ENCODE results near the gene IFNGR2. TPM values are rescaled to one million over a fixed set of nuclear protein-coding genes. Genes with fewer than 3 reads are reported as not detected.

The IFNGR2 gene
- total RNA-seq, 1 donor from 2014 or later: 58.3 TPM

DNA sequence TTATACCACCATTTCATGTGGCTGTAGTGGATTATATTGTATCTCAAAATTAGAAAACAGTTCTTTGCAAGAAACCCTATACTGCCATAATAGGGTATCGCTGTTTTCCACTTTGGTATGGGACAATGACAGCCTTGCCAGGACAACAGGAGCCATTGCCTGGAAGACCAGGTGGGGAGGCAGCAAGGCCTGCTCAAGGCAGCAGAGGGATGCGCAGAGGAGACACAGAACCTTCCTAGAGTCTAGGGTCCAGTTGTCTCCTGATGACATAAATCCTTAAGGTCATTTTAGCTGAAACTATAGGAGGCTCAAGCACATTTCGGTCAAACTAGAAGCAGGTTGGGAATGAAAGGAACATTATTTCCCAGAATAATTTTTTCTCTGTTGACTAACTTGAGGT, 27.6 kb downstream of the IFNGR2 start:
- peaks cover 4% of the 10 kb centered on the region for H3K9me3 Mint-ChIP-seq (ENCODE audit: low read depth)
- no peak overlapping the region for H3K27ac Mint-ChIP-seq (ENCODE audit: unreplicated experiment)
- H3K4me3 Mint-ChIP-seq (ENCODE audit: unreplicated experiment): no peak overlapping the region
- no peak for DNase-seq (ENCODE audit: low spot score)
- TF ChIP-seq, protein P1, sequence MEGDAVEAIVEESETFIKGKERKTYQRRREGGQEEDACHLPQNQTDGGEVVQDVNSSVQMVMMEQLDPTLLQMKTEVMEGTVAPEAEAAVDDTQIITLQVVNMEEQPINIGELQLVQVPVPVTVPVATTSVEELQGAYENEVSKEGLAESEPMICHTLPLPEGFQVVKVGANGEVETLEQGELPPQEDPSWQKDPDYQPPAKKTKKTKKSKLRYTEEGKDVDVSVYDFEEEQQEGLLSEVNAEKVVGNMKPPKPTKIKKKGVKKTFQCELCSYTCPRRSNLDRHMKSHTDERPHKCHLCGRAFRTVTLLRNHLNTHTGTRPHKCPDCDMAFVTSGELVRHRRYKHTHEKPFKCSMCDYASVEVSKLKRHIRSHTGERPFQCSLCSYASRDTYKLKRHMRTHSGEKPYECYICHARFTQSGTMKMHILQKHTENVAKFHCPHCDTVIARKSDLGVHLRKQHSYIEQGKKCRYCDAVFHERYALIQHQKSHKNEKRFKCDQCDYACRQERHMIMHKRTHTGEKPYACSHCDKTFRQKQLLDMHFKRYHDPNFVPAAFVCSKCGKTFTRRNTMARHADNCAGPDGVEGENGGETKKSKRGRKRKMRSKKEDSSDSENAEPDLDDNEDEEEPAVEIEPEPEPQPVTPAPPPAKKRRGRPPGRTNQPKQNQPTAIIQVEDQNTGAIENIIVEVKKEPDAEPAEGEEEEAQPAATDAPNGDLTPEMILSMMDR (IDR thresholded peaks at IDR 0.05): no peak
- H3K36me3 Mint-ChIP-seq (ENCODE audit: low read depth): peaks cover 41% of the 10 kb centered on the region
- peaks cover 41% of the 10 kb centered on the region for H3K4me1 Mint-ChIP-seq (ENCODE audit: low read depth)
- no peaks in the 10 kb centered on the region for H3K27me3 Mint-ChIP-seq (ENCODE audit: low read depth)

DNA sequence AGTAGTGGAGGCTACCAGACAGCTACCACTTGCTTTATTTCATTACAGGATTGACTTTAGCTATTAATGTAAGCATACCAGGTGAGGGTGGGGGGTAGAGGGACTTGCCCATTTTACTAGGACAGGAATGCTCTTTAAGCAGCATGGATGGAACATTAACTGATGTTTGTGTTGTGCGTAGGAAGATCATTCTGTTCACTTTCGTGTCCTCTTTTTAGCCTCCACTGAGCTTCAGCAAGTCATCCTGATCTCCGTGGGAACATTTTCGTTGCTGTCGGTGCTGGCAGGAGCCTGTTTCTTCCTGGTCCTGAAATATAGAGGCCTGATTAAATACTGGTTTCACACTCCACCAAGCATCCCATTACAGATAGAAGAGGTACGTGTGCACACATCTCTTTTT, 29.3 kb downstream of the IFNGR2 start:
- no peak overlapping the region for H3K4me3 Mint-ChIP-seq (ENCODE audit: unreplicated experiment)
- TF ChIP-seq, protein P1 (IDR thresholded peaks at IDR 0.05): no peak
- no peaks in the 10 kb centered on the region for H3K27me3 Mint-ChIP-seq (ENCODE audit: low read depth)
- peaks cover 4% of the 10 kb centered on the region for H3K9me3 Mint-ChIP-seq (ENCODE audit: low read depth)
- peaks cover 41% of the 10 kb centered on the region for H3K4me1 Mint-ChIP-seq (ENCODE audit: low read depth)
- no peak overlapping the region for H3K27ac Mint-ChIP-seq (ENCODE audit: unreplicated experiment)
- DNase-seq (ENCODE audit: low spot score): no peak
- peaks cover 42% of the 10 kb centered on the region for H3K36me3 Mint-ChIP-seq (ENCODE audit: low read depth)

DNA sequence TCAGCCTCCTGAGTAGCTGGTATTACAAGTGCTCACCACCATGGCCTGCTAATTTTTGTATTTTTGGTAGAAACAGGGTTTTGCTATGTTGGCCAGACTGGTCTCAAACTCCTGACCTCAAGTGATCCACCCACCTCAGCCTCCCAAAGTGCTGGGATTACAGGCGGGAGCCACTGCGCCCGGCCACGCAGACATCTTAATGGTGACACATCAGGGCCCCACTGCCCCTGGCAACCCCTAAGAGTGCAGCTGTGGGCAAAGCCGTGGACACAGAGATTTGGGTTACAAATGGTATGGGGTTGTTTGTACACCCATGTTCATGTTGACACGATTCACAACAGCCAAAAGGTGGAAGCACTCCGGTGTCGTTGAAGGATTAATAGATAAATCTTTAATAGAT, 29.8 kb downstream of the IFNGR2 start:
- DNase-seq (ENCODE audit: low spot score): no peak
- H3K27ac Mint-ChIP-seq (ENCODE audit: unreplicated experiment): peak overlapping the region; percentile 93
- H3K9me3 Mint-ChIP-seq (ENCODE audit: low read depth): peaks cover 4% of the 10 kb centered on the region
- peaks cover 38% of the 10 kb centered on the region for H3K36me3 Mint-ChIP-seq (ENCODE audit: low read depth)
- no peaks in the 10 kb centered on the region for H3K27me3 Mint-ChIP-seq (ENCODE audit: low read depth)
- H3K4me3 Mint-ChIP-seq (ENCODE audit: unreplicated experiment): no peak overlapping the region
- TF ChIP-seq, protein P1 (IDR thresholded peaks at IDR 0.05): no peak
- peaks cover 41% of the 10 kb centered on the region for H3K4me1 Mint-ChIP-seq (ENCODE audit: low read depth)

DNA sequence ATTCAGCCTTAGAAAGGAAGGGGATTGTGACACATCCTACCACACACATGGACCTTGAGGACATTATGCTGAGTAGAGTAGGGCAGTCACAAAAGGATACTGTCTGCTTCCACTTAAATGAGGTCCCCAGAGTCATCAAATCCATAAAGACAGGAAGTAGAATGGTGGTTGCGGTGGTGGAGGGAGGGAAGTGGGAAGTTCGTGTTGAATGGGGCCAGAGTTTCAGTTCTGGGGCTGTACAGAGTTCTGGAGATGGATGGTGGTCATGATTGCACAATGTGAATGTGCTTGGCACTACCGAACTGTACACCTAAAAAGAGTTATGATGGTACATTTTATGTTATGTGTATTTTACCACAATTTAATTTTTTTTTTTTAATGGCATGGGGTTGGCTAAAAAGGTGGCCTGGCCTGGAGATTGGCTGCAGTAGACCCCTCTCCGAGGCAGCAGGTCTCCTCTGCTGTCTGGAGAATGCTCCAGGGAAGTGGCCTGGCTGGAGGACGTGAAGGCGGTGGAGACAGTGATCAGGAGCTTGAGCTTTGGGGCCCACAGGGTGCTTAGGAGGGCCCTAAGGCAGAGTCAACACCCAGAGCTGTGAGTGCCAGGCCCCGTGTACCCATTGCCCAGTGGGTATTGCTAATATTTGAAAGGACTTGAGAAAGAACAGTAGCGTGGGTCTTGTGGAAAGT, 30.4 kb downstream of the IFNGR2 start:
- H3K4me1 Mint-ChIP-seq (ENCODE audit: low read depth): peaks cover 39% of the 10 kb centered on the region
- peaks cover 2% of the 10 kb centered on the region for H3K9me3 Mint-ChIP-seq (ENCODE audit: low read depth)
- H3K27ac Mint-ChIP-seq (ENCODE audit: unreplicated experiment): peak overlapping the region; percentile 93
- H3K36me3 Mint-ChIP-seq (ENCODE audit: low read depth): peaks cover 37% of the 10 kb centered on the region
- H3K27me3 Mint-ChIP-seq (ENCODE audit: low read depth): no peaks in the 10 kb centered on the region
- no peak overlapping the region for H3K4me3 Mint-ChIP-seq (ENCODE audit: unreplicated experiment)
- TF ChIP-seq, protein P1 (IDR thresholded peaks at IDR 0.05): no peak
- no peak for DNase-seq (ENCODE audit: low spot score)

DNA sequence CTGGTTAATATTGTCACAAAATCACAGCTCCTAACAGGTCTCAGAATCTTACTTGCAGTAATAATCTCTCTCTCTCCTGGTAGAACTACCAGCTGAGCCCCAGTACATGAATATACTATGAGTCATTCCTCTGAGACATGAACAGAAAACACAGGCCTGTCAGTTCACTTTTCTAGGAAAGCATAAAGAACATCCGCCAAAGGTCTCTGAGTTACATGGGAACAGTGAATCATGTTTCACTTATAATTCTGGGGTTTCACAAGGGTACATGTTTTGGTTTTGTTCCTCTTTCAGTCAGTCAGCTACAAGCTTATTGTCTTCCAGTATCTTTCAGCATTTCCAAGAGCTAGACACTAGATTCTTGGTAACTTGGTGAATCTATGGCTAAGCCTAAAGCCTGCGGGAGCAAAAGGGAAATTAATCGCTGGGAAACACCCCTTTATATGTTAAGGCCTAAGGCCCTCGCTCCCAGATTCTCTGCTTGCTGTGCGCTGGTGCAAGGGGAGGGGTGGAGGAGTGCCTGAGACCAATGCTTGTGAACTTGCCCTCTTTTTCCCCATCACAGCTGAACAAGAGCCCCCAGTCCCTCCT, 31.7 kb downstream of the IFNGR2 start:
- Mint-ChIP-seq H3K4me1 (ENCODE audit: low read depth) (peaks cover 31% of the 10 kb centered on the region), H3K4me3 (ENCODE audit: unreplicated experiment) (no peak overlapping the region), H3K27me3 (ENCODE audit: low read depth) (no peaks in the 10 kb centered on the region), H3K36me3 (ENCODE audit: low read depth) (peaks cover 35% of the 10 kb centered on the region), H3K9me3 (ENCODE audit: low read depth) (no peaks in the 10 kb centered on the region), H3K27ac (ENCODE audit: unreplicated experiment) (peak overlapping the region; percentile 93)
- no peak for DNase-seq (ENCODE audit: low spot score)
- TF ChIP-seq, protein P1 (IDR thresholded peaks at IDR 0.05): no peak

Measured in chondrocyte (in vitro differentiated cells).